Osteoblast (primary cell): ENCODE data around the gene SYT12. TPM values are rescaled to one million over a fixed set of nuclear protein-coding genes. Genes with fewer than 3 reads are reported as not detected.

ENCODE experiments used
- DNase-seq: peaks from one replicate; pipeline ENCODE4 v3.0.0; 2011; ENCODE audit warnings: low spot score, mixed read lengths; ENCODE audit not compliant: insufficient read length; ENCODE audit errors: missing footprints
- H2AFZ ChIP-seq: 2 replicates; pipeline ENCODE4 v1.6.0; 2011; ENCODE audit warnings: mild to moderate bottlenecking, low read length
- H3K27ac ChIP-seq: 2 replicates; pipeline ENCODE4 v1.5.1; 2011; ENCODE audit warnings: mild to moderate bottlenecking, low read depth, low read length, moderate library complexity
- H3K27me3 ChIP-seq: 2 replicates; pipeline ENCODE4 v1.6.0; 2012; ENCODE audit warnings: mild to moderate bottlenecking, control low read depth, inconsistent platforms, low read length, moderate library complexity; ENCODE audit not compliant: insufficient read depth
- H3K36me3 ChIP-seq: 2 replicates; pipeline ENCODE4 v1.5.1; 2011; ENCODE audit warnings: mild to moderate bottlenecking, low read length, control low read depth, moderate library complexity; ENCODE audit not compliant: insufficient read depth
- H3K4me1 ChIP-seq: 2 replicates; pipeline ENCODE4 v1.5.1; 2011; ENCODE audit warnings: mild to moderate bottlenecking, low read length, control low read depth, moderate library complexity; ENCODE audit not compliant: insufficient read depth
- H3K4me2 ChIP-seq: 2 replicates; pipeline ENCODE4 v1.6.0; 2011; ENCODE audit warnings: mild to moderate bottlenecking, low read length; ENCODE audit not compliant: insufficient read depth
- H3K4me3 ChIP-seq: fragments of 200-600 bp; sonication (generic); 3 replicates; pipeline ENCODE4 v1.5.1; 2012; ENCODE audit warnings: mild to moderate bottlenecking, low read length, inconsistent platforms; ENCODE audit not compliant: insufficient read depth
- H3K79me2 ChIP-seq: 2 replicates; pipeline ENCODE4 v1.6.0; 2012; ENCODE audit warnings: mild to moderate bottlenecking, low read length, control low read depth, inconsistent platforms; ENCODE audit not compliant: insufficient read depth
- H3K9me3 ChIP-seq: 2 replicates; pipeline ENCODE4 v1.5.1; 2011; ENCODE audit warnings: low read depth, low read length, control low read depth
- H4K20me1 ChIP-seq: 2 replicates; pipeline ENCODE4 v1.6.0; 2012; ENCODE audit warnings: mild to moderate bottlenecking, low read length, control low read depth; ENCODE audit not compliant: insufficient read depth
- total RNA-seq: library from RNA; depleted of rRNA; stranded (reverse); fragments of >200 nt; gene quantifications from 2 replicates; pipeline ENCODE4 v1.2.3, GENCODE V29; 2012
- TF ChIP-seq, protein P1 (sequence below): IDR thresholded peaks from 2 replicates; pipeline ENCODE4 v1.5.1; 2011; ENCODE audit warnings: mild to moderate bottlenecking, low read depth, low read length, moderate library complexity; ENCODE audit errors: extremely low read depth

SYT12 gene
- total RNA-seq, 1 donor: 4.0 TPM

DNA sequence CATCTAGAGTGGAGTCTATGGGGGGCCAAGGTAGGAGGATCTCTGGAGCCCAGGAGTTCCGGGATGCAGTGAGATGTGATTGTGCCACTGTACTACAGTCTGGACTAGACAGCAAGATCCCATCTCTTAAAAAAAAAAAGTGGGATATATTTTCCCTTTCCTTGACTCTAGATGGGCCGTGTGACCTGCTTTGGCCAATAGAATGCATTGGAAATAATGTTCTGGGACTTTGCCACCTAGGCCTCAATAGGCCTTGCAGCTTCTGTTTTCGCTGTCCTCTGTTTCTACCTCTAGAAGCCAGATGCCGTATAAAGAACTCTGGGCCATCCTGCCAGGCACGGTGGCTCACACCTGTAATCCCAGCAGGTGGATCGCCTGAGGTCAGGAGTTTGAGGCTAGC lies 44.2 kb upstream of the SYT12 start:
- Histone ChIP-seq H3K4me1 (peaks cover 17% of the 10 kb centered on the region), H3K4me2 (no peak overlapping the region), H3K27me3 (no peaks in the 10 kb centered on the region), H4K20me1 (no peaks in the 10 kb centered on the region), H3K9me3 (peaks cover 4% of the 10 kb centered on the region), H3K36me3 (no peaks in the 10 kb centered on the region), H3K4me3 (no peak overlapping the region), H2AFZ (no peak overlapping the region), H3K79me2 (no peaks in the 10 kb centered on the region), H3K27ac (no peak overlapping the region)
- TF ChIP-seq, protein P1, sequence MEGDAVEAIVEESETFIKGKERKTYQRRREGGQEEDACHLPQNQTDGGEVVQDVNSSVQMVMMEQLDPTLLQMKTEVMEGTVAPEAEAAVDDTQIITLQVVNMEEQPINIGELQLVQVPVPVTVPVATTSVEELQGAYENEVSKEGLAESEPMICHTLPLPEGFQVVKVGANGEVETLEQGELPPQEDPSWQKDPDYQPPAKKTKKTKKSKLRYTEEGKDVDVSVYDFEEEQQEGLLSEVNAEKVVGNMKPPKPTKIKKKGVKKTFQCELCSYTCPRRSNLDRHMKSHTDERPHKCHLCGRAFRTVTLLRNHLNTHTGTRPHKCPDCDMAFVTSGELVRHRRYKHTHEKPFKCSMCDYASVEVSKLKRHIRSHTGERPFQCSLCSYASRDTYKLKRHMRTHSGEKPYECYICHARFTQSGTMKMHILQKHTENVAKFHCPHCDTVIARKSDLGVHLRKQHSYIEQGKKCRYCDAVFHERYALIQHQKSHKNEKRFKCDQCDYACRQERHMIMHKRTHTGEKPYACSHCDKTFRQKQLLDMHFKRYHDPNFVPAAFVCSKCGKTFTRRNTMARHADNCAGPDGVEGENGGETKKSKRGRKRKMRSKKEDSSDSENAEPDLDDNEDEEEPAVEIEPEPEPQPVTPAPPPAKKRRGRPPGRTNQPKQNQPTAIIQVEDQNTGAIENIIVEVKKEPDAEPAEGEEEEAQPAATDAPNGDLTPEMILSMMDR: no peak
- no peak for DNase-seq

DNA sequence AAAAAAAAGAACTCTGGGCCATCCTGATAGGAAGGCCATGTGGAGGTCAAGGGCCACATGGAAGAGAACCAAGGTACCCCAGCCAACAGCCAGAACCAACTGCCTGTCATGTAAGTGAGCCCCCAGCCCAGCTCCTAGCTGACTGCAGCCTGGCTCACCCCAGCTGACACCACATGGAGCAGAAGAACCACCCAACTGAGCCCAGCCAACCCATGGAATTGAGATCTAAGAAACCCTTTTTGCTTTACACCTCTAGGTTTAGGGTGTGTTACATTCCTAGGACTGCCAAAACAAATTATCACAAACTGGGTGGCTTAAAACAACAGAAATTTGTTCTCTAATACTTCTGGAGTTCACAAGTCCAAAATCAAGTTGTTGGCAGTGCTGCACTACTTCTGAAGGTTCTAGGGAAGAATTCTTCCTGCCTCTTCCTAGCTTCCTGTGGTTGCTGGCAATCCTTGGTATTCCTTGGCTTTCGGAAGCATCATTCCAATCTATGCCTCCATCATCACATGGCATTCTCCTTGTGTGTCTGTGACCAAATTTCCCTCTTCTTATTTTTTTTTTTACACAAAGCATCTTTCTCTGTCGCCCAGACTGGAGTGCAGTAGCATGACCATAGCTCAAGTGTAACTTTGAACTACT lies 43.5 kb upstream of the SYT12 start:
- TF ChIP-seq, protein P1: no peak
- Histone ChIP-seq H4K20me1 (no peaks in the 10 kb centered on the region), H3K27ac (no peak overlapping the region), H3K79me2 (no peaks in the 10 kb centered on the region), H3K4me1 (peaks cover 18% of the 10 kb centered on the region), H2AFZ (no peak overlapping the region), H3K4me3 (no peak overlapping the region), H3K27me3 (no peaks in the 10 kb centered on the region), H3K36me3 (no peaks in the 10 kb centered on the region), H3K4me2 (no peak overlapping the region), H3K9me3 (peaks cover 4% of the 10 kb centered on the region)
- DNase-seq: no peak

DNA sequence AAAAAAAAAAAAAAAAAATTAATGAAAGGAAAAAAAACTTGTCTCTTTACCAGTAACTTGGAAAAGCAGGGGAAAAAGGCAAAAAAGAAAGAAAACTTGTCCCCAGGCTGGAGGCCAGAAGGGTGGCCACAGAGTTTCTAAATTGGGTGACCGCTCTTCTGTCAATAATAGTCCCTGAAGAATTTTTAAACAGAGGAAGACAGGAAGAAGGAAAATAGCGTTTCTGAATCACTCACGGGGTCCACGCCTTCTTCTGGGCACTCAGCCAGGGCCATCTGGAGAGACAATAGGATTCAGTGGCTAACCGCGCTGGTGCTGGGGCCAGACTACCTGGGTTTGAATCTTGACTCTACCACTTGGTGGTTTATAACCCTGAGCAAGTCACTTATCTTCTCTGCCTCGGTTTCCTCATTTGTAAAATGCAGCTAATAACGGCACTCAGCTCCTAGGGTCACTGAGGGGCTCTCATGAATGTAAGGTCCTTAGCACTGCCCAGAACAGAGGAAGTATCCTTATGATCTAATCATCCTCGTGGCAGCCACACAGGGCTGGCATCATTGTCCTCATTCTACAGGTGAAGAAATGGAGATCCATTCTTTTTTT lies 40.9 kb upstream of the SYT12 start:
- TF ChIP-seq, protein P1: no peak
- Histone ChIP-seq H2AFZ (no peak overlapping the region), H3K4me3 (no peak overlapping the region), H3K27me3 (no peaks in the 10 kb centered on the region), H3K79me2 (no peaks in the 10 kb centered on the region), H3K36me3 (no peaks in the 10 kb centered on the region), H3K4me1 (peaks cover 18% of the 10 kb centered on the region), H4K20me1 (no peaks in the 10 kb centered on the region), H3K27ac (no peak overlapping the region), H3K4me2 (peak overlapping the region; percentile 6), H3K9me3 (peaks cover 4% of the 10 kb centered on the region)
- peak; percentile 94 for DNase-seq

DNA sequence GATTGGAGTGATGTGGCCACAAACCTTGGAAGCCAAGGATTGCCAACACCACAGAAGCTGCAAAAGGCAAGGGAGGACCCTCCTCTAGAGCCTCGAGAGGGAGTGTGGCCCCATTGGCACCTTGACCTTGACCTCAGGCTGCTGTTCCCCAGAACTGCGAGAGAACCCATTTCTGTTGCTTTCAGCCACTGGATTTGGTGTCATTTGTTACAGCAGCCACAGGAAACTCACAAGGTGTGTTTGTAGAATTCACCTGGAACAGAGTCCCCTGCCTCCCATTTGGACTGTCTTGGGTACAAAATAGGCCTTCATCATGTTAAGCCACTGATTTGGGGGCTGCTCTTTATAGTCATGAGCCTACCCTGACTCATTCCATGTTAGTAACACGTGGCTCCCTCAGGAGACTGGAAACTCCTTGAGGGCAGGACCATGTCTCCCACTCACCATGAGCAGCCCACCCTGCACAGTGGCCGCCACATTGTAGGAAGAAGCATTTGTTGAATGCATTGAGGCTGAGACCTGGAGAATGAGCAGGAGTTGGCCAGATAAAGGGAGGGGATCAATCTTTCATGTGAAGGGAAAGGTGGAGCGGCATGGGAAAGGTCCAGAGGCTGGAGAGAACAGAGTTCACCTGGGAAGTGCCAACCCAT lies 39.5 kb upstream of the SYT12 start:
- H3K9me3 ChIP-seq: peaks cover 4% of the 10 kb centered on the region
- no peak overlapping the region for H3K4me3 ChIP-seq
- no peaks in the 10 kb centered on the region for H3K27me3 ChIP-seq
- H3K4me2 ChIP-seq: no peak overlapping the region
- no peaks in the 10 kb centered on the region for H3K36me3 ChIP-seq
- H2AFZ ChIP-seq: no peak overlapping the region
- peaks cover 18% of the 10 kb centered on the region for H3K4me1 ChIP-seq
- TF ChIP-seq, protein P1: no peak
- H3K27ac ChIP-seq: no peak overlapping the region
- peak; percentile 58 for DNase-seq
- H4K20me1 ChIP-seq: no peaks in the 10 kb centered on the region
- no peaks in the 10 kb centered on the region for H3K79me2 ChIP-seq
